NCI-H2171 (cell line): ENCODE measurements around the gene LRRC18.

Experiments
- DNase-seq: peaks from one replicate; lab custom pipeline; 2025; lab: John Stamatoyannopoulos, UW

Gene LRRC18

DNA sequence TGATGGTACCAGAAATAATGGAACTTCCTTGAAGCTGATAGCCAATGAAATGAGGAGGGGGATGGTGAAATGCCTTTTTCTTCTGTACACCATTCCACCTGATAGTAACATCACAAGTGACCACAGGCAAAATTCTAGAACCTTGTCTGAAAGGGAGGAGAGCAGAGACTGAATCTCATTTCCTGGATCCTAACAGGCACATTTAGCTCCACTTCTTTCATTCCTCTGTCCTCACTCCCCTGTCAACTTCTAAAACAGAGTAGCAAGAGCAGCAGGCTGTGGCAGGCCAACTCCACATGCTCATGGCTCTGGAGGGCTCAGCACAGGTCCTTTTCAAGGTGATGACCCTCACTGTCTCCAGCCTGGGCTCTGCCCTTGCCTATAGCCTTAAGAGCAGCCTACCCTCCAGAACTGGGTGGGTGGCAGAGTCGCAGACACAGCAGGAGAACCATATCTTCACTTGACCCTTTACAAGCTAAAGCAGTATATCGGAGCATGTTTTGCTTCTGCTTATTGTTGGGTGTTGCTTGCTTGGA lies at the start of gene LRRC18:
TSS of gene LRRC18 (minus strand) at position 51 of the 536 bp plus-strand sequence. CDS start 25,685 bp downstream, outside the sequence.
- DNase-seq = no peak

DNA sequence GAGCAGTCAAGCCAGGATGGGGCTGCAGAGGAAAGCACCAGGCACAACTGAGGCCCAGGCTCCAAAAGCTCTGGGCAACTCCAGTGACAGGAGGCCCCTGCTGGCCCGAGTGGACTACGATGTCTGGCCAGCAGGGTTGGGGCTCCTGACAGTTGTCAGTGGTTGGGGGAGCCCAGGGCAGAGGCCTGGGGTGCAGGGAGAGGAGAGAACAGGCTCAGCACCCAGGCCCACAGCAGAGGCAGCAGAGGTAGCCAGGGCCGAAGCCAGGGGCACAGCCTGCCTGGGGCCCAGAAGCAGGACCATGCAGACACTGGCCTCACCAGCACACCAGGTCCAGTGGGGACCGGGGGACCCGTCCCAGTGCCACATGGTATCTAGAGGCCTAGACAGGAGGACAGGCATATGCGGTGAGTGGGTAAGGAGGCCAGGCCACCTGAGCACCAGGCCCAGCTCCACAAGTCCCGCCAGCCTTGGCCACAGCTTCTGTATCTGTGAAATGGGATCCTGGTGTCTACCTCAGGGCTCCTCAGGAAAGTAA lies 46.0 kb upstream of the LRRC18 start:
- DNase-seq = no peak

DNA sequence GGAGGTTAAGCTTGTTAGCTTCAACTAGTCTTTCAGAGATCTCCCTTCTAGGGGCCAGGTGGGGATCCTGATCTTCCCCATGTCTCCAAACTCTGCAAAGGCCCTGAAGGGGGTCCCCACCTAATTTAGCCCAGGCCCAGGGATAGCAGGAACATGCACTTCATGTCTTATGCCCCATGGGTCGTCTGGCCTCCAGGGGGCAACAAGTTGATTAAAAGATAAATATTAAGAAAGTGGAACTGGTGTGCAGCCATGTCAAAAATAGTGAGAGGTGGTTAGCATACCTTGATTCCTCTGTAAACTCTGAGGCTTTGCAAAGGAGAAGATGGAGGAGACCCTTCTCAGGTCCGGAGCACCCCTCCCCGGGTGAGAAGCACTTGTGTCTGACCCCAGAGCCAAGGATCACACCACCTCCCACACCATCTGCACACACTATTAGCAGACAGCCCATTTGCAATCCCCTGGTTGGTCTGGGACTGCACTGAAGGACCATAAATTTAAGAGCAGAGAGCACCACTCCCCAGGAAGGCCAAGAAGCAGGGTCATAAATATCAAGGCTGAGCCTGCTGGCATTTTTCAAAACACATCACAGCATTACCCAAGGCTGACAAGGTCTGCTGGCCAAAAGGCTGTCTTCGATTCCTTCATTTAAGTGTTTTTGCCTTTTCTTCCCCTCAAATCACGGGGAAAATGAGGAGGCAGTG lies 44.2 kb upstream of the LRRC18 start:
- no peak for DNase-seq

DNA sequence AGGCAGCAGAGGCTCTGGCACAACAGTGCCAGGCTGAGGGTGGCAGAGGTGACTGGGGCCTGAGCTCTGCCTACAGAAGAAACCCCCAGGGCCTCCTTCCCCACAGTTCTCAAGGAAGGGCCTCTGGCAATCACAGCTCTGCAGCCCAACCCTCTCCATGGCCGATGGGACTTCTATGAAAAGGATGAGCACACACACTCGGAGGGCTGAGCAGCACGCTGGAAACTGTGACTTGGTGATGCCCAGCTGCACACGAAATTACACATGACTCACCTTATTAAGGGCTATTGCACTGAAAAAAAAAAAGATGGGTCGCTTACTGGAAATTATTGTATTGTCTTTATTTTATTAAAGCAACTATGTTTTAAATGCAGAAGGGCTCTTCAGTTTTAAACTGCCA lies 42.9 kb upstream of the LRRC18 start:
- DNase-seq = no peak

DNA sequence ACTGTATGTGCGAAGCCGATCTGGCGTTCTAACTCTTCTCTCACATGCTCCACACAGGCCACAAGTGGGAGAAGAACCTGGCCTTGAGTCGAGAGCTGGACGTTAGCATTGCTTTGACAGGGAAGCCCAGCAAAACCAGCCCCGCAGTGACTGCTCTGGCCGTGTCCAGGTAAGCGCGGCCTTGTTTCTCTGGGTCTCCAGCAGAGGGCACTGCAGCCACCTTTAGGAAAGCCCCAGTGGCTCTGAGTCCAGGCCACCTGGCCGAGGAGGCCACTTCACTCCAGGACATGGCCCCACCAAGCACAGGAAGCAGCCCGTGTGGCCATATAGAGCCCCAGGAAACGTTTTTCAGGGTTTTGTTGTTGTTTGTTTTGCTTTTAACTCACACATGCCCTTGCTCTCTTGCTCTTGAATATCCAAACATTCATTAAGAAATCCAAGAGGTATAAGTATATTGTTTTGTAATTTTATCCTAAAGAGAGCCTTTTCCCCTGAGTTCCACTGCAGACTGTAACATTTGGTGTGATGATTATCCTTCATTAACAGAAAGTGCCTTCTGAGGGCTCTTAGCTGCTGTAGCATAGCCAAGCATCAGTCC lies 41.8 kb upstream of the LRRC18 start:
- DNase-seq = no peak

DNA sequence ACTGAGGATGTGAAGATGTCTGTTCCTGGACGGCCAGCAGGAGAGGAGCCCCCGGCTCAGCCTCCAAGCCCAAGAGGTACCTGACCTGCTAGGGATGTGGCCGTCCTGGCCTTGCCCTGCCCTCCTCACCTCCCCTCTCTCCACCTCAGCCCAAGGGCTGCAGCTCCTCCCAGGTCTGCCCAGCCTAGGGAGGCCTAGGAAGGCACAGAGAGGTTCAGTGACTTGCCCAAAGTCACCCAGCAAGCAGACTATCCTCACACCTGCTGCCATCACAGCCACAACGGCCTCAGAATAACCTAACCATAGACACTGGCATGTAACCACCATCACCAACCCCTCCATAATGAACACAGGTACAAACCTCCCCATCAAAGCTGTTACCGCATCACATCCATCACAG lies 38.7 kb upstream of the LRRC18 start:
- no peak for DNase-seq

DNA sequence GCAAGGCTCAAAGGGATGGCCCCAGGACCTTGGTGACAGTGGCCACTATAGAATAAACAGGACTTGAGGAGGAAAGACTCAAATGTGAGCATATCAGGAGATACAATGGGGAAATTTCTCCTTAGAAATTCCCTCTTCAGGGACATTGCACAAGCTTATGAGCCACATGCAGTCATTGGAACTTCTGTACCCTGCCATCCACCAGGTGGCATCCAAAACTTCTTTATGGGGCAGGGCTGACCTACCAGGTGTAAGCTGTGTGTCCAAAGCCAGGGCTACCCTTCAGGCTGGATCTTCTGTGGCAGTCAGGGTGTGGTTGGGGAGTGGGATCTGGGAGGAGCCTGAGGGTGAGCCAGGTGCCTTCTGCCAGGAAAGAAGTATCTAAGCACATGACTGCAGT lies 36.6 kb upstream of the LRRC18 start:
- DNase-seq = no peak

DNA sequence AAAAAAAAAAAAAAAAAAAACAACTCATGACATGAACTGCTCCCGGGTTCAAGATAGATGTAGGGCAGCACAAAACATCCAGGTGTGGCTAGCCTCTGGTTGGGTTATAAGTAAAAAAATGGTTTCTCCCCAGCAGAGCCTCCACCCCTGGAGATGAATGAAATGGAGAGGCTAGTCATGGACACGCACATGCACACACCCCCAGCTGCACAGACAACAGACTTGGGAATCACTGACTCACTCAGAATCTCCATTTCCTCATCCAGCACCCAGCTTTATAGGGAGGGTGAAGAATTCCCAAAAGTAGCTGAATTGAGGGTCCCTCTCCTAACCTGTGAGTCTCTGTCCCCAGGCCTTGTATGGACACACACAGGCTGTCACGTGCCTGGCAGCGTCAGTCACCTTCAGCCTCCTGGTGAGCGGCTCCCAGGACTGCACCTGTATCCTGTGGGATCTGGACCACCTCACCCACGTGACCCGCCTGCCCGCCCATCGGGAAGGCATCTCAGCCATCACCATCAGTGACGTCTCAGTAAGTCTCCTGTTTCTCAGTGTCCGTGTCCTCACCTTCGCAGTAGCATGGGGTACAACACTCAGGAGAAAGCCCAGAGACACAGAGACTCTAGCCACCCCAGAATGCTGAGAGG lies 35.0 kb upstream of the LRRC18 start:
- DNase-seq = no peak

DNA sequence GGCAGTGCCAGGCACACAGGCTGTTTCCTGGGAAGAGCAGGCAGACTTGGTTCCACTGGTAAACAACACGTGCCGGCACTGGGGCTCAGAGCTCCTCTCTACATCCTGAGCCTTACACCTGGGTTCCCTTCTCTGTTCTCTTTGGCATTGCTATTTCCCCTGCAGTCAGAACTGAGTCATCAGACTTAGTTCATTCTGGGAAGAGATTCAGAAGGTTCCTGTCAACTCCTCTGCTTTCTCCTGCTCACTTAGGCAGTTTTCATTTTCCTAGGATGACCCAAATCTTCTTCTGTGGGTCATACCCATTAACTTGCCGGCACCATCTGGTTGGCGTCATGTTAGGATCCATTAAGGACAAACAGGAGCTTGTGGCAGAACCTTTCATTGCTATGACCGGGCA lies 33.4 kb upstream of the LRRC18 start:
- no peak for DNase-seq

DNA sequence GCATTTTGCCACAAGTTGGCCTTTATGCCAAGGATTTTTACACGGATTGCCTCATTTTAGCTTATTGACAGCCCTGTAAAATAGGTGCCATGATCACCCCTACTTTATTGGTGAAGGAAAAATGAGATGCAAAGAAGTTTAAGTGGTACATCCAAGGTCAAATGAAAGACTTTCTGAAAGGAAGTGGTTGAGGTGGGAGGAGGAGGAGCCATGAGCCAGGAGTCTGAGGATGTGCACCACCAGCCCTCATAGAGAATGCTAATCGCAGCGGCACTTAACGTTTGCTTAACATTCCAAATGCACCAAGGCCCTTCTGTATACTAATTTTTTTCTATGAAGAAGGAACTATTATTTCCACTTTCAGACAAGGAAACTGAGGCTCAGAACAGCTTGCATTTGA lies 31.0 kb upstream of the LRRC18 start:
- DNase-seq = no peak

DNA sequence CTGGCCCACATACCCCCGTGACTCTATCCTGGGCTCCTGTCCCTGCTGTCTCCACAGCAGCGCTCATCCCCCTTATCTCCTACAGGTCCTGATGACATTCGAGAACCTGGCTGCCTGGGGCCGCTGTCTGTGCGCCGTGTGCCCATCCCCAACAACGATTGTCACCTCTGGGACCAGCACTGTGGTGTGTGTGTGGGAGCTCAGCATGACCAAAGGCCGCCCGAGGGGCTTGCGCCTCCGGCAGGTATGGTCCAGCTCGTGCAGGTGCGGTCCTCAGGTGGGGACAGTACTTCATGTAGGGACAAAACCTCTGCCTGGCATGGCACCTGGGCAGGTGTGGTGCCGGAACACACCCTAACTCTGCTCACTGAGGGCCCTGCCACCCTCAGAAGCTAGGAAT lies 30.4 kb upstream of the LRRC18 start:
- DNase-seq = no peak

DNA sequence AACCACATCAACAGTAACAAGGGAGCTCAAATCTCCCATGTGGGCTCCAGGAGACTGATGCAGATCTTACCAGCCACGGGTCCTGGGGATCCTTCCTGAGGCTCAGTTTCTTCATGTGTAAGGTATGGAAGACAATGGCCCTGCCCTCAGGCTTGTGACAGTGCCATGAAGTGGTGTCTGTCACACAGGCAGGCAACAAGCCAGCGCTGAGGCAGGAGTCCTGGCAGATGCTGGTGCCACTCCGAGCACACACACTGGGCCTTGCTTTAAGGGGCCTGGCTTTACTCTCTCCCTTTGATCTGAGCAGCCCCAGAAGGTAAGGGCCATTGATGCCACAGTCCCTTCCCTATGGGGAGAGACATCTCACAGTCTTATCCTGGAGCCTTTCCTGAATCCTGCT lies 28.4 kb upstream of the LRRC18 start:
- DNase-seq = no peak

DNA sequence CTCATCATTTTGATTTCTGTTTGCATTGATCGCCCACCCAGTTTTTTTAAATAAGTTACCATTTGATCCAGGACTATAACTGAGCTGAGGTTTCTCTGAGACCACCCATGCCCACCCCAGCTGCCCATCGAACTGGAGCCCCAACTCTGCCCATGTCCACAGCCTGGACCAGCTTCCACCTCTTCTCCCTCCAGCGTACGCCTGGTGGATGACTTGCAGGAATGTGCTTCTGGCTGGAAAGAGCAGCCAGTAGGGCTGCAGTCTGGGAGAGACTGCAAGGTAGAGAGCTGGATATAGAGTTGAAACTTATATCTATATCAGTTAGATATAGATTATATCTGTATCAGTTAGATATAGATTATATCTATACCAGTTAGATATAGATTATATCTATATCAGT lies 25.8 kb upstream of the LRRC18 start:
- DNase-seq = no peak

DNA sequence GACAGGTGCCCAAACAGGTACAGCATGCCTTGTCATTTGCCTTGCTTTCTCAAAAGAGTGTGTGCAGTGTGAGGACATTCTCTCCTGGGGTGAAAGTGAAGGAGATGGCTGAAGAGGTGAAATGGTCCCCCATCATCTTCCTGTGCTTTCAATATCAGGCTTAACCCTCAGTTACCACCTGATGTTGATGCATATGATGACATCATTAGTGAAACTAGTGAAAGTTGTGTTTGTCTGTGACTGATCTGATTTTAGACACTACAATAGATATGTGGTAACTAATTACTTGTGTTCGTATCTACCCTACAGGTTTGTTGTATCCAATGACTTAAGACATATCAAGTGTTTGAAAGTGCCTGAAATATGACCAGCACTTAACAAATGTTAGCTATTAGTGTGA lies 24.4 kb upstream of the LRRC18 start:
- DNase-seq = no peak

DNA sequence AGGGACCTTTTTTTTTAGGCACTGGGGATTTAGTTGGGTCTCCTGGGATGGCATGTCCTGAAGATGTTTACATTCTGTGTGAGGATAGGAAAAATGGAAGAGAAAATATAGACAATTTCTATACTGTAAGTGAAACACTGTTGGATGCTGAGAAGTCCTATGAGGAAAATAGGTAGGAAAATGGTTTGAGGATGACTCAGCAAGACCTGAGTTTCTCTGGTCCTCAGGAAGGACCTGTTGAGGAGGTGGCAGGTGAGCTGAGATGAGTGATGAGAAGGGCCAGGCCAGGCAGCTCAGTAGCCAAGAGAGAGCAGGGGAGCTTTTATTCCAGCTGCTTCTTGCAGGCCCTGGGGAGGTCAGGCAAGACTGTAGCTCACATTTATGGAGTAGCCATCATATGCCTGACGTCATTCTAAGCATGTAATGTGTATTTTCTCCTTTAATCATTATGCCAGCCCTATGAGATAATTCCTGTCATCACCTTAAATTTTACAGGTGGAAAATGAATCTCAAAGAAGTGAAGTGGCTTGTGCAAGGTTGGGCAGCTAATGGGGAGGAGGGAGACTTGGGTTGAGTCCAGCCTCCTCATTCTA lies 19.1 kb upstream of the LRRC18 start:
- DNase-seq = no peak

DNA sequence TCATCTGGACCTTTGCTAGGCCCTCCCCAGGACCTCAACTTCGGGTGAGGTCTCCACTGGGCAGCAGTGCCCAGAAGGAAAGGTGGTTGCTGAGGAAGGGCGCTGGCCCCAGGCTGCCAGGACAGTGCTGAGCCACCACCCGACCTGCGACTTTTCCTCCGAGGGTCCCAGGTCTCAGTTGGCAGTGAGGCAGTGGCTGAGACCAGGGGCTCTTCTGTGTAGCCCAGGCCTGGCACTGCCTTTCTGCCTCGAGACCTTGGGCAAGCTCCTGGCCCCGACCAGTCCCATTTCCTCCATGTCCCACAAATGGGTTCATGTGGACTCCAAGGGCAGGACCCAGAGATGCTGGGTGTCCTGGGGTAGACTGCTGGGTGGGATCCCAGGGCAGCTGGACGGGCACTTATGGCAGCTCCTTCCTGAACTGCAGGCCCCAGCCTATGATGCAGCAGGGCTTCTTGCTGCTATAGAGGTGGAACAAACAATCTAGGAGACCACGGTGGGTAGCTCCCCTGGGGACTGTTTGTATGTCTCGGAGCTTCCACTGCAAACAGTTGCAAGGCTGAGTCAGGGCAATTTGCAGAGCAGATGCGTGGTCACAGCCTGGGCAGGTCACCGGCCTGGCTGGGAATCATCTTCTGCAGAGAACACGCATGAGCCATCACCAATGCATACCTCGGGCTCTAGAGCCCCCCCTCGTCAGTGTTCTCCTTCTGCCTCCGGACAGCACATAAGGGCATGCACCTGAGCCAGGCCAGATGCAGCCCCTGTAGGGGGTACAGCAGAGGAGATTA lies 17.9 kb upstream of the LRRC18 start:
- DNase-seq = no peak

DNA sequence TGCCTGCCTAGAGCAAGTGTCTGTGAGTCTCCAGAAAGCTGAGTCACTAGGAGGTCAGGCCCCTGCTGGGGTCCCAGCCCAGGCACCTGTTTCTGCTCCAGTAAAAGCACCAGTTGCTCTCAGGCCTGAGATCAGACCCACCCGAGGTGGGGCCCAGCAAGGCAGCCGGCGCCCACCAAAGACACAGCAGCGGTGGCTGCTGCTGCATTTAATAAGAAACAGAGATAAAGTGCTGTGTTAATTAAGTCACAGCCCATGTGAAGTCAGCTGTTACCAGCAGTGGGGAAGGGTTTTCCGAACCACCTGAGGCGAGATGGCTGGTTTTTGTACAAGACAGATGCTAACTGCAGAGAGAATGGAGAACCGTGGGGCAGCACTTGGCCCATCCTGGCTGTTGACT lies 12.1 kb upstream of the LRRC18 start:
- DNase-seq = no peak

DNA sequence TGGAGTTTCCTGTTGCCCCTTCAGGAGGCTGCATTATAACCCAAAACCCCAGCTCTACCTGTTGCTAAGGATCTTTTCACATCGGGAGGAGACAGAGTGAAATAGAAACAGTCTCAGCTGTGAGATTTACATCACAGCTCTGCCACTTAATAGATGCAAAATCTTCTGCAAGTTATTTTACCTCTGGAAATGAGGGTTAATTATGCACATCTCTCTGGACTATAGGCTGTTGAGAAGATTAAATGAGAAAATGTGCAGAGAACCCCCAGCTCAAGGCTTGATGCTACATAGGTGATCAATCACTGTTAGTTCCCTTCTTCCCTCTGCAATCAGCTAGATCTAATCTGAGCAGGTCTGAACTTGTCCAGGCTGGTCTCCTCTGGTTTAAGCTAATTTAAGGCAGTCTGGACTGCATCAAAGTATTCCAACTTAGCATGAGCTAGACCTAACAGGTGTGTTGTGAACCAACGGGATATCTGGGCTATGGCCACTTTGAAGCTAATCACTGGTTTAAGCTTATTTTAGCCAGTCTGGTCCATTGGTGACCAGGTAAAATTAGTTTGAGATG lies 8.9 kb upstream of the LRRC18 start:
- DNase-seq = no peak

DNA sequence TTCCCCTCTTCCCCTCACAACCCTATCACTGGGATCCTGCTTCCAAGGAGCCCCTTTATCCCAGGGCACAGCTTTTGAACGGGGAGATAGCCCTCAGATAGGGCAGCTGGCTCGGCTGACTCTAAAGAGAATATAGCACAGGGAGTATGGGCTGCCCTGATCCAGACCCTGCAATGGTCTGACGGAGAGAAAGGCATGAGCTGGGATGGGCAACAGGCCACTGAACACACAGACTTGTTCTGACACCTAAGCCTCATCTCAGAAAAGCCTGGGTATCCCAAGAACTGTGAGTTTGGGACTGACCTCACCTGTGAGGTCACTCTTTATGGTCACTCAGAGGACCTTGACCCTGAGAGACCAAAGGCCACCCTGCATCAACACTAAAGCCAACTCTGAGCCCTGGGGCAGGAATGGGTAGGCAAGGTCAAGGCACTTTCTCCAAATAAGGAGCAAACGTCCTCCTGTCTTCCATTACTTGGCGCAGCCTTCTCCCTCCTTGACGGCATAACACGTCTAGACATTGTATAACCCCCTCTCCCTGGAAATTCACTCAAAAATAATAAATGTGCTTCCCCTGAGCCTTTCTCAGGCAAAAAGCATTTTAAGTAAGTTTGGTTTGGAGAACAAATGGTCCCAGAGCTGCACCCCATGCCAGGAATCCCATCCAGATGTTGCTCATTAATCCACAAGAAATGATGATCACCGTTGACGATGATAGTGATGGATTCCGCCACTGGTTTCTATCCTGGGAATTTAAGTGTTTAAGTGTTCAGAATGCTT lies 8.2 kb upstream of the LRRC18 start:
- no peak for DNase-seq

DNA sequence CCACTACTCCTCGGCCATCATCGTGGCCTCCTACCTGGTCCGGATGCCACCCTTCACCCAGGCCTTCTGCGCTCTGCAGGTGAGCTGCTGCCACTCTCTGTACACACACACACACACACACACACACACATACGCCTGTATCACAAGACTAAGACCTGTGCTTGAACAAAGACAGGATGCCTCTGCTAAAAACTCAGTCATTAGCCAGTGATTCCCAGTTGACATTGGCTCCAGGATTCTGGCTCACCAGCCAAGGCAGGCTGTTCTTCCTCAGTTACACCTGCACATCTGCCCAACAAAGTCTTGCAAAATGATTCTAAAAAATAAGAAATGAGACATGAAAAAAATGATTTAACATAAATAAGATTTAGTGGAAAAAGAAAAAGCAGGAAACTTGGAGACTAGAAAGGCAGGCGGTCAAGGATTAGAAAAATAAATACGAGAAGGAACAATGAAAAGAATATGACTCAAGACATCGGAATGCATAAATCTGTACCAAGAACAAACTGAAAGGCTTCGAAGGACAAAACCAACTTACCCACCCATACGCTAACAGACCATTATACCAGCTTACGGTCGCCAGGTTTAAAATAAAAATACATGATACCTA lies 7.4 kb upstream of the LRRC18 start:
- DNase-seq = no peak
